KG1 (cell line): ENCODE results near the gene HRH1.
"Not testable (repeated sequence)": the region's sequence is repeated elsewhere in the genome, so short reads cannot be mapped to it uniquely, and the experiment has no call there.

ENCODE experiments used
- DNase-seq: peaks from one replicate; lab custom pipeline; 2025; lab: John Stamatoyannopoulos, UW

Gene HRH1

GRCh38 chr3:11206316-11206715 is 52.0 kb downstream of the HRH1 start:
- DNase-seq: no peak

GRCh38 chr3:11206953-11207352 is 52.7 kb downstream of the HRH1 start:
- no peak for DNase-seq

- DNase-seq: no peak
Measured at GRCh38 chr3:11211531-11212298, 57.4 kb downstream of the HRH1 start.

GRCh38 chr3:11212299-11212608 is 58.0 kb downstream of the HRH1 start:
- DNase-seq: no peak

GRCh38 chr3:11212784-11213183 is 58.5 kb downstream of the HRH1 start:
- no peak for DNase-seq

GRCh38 chr3:11213810-11214450 is 59.6 kb downstream of the HRH1 start:
- no peak for DNase-seq

- DNase-seq: no peak
Measured at GRCh38 chr3:11214451-11214978, 60.2 kb downstream of the HRH1 start.

GRCh38 chr3:11217370-11217769 is 63.1 kb downstream of the HRH1 start:
- not testable (repeated sequence) for DNase-seq

- DNase-seq: no peak
Measured at GRCh38 chr3:11220230-11220629, 65.9 kb downstream of the HRH1 start.

GRCh38 chr3:11221818-11222415 is 67.6 kb downstream of the HRH1 start:
- DNase-seq: no peak

GRCh38 chr3:11224010-11224409 is 69.7 kb downstream of the HRH1 start:
- no peak for DNase-seq

- DNase-seq: no peak
Measured at GRCh38 chr3:11224870-11225229, 70.6 kb downstream of the HRH1 start.

- DNase-seq: no peak
Measured at GRCh38 chr3:11226042-11226370, 71.7 kb downstream of the HRH1 start.

- DNase-seq: no peak
Measured at GRCh38 chr3:11228041-11228440, 73.7 kb downstream of the HRH1 start.

GRCh38 chr3:11230125-11230524 is 75.8 kb downstream of the HRH1 start:
- DNase-seq: no peak

GRCh38 chr3:11230832-11231231 is 76.5 kb downstream of the HRH1 start:
- no peak for DNase-seq

GRCh38 chr3:11235385-11235784 is 81.1 kb downstream of the HRH1 start:
- DNase-seq: no peak

- DNase-seq: peak; percentile 16
Measured at GRCh38 chr3:11236588-11237461, 82.5 kb downstream of the HRH1 start.

GRCh38 chr3:11238060-11238459 is 83.8 kb downstream of the HRH1 start:
- no peak for DNase-seq

GRCh38 chr3:11238880-11239279 is 84.6 kb downstream of the HRH1 start:
- DNase-seq: no peak

GRCh38 chr3:11239796-11240195 is 85.5 kb downstream of the HRH1 start:
- DNase-seq: no peak

- DNase-seq: no peak
Measured at GRCh38 chr3:11240496-11240895, 86.2 kb downstream of the HRH1 start.
